DMS153 treated with DMSO at 0.1 percent for 48 hours (cell line): ENCODE data around the gene DCP1A.

Source experiments
- DNase-seq: peaks from one replicate; lab custom pipeline; 2025; ENCODE audit not compliant: unreplicated experiment; lab: John Stamatoyannopoulos, UW

DCP1A gene

GRCh38 chr3:53248161-53248560, 99.2 kb downstream of the DCP1A start:
- no peak for DNase-seq

GRCh38 chr3:53247619-53248018, 99.7 kb downstream of the DCP1A start:
- no peak for DNase-seq

DNA sequence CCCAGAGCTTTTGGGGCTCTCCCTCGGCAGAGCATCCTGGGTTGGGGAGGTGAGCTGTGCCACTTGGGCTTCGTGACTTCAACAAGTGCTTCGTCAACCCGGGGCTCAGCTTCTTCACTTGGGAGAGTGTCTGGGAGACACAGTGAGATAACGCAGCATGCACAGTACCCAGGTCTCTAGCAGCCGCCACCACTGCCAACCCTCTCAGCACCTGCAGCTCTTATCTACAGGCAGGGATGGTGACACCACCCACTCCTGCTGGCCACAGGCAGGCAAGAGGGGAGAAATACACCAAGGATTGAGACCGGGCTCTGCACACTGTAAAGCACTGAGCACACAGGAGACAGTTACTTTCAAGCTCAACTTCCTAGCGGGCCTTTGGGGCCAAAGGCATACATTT, 103.1 kb downstream of the DCP1A start:
- no peak for DNase-seq

- no peak for DNase-seq
Observed at GRCh38 chr3:53243785-53244184, 103.6 kb downstream of the DCP1A start.

GRCh38 chr3:53243165-53243564, 104.2 kb downstream of the DCP1A start:
- no peak for DNase-seq

DNA sequence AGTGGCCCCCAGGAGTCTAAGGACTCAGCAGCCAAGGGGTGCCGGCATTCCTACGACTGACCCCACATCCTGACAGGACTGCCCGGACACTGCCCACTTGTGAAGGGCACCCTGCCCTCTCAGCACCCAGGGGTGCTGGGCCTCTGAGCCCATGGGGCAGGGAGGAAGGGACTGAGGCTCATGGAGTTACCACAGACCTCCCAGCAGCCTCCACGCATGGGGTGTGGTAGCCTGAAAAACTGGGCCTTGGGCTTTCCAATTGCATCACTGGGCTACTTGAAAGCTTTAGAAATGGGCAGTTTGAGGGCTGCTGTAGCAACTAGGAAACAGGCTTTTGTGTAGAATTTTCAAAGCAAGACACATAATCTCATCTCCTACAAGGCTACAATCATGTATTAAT, 104.7 kb downstream of the DCP1A start:
- no peak for DNase-seq

DNA sequence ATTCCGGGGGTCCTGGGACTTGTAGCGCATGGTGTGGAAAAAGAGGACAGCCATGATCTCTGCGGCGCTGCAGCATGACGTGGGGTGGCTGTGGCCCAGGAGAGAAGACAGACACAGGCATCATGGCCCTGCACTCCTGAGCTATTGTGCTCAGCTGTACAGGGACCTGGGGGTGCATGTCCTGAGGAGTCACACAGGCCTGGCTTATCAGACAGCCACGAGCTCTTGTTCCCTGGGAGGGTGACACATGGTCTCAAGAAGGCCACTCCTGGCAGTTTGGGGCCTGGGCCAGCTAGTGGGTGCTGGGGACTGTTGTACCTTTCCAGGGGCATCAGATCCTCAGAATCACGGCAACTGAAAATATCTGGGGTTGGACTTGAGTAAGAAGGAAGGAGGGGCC, 105.2 kb downstream of the DCP1A start:
- DNase-seq = no peak

DNA sequence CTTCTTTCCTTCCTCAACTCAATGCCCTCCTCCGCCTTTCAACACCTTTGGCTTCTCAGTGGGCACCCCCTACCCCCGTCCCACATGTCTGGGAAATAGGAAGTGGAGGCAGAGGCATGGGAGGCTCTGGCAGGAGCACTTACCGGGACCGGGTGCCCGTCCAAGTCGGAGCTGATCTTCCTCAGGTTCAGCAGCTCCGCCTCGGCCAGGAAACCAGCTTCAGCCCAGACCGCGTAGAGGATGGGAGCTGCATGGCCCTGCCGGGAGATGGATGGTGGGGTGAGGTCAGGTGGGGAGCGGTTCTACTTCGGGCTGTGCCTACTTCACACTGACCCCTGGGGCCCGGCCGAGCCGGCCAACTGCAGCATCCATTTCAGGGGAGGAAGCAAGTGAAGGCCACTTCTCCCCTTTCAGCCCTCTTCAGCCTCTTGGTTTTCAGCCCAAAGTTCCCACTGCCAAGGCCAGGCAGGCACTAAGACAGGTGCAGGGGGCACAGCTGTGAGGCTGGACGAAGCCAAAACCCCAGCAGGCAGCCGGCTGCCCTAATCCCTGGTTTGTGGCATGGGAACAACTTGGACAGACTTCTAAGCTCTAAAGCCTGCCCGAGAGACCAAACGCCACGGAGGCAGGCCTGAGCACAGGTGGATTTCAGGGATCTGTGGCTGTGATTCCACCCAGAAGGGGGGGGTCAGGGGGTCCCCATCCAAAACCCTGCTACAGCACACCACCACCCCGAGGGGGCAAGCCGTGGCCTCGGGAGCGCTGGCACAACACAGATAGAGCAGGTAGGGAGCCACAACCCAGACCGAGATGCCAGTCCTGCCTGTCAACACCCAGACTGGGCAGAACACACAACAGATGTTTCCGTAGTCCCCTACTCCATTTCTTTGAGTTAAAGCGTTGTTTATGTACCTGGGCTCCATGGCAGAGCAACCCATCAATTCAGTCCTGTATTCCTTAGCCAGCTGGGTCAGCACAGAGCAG, 106.1 kb downstream of the DCP1A start:
- no peak for DNase-seq

GRCh38 chr3:53239800-53240199, 107.5 kb downstream of the DCP1A start:
- no peak for DNase-seq

DNA sequence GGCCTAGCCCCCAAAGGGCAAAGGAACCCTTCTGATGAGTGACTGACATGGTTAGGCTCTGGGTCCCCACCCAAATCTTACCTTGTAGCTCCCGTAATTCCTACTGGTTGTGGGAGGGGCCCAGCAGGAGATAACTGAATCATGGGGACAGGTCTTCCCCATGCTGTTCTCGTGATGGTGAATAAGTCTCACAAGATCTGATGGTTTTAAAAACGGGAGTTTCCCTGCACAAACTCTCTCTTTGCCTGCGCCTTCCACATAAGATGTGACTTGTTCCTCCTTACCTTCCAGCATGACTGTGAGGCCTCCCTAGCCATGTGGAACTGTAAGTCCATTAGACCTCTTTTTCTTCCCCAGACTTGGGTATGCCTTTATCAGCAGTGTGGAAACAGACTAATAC, 108.5 kb downstream of the DCP1A start:
- DNase-seq = no peak

- no peak for DNase-seq
Observed at GRCh38 chr3:53238051-53238850, 109.1 kb downstream of the DCP1A start.

DNA sequence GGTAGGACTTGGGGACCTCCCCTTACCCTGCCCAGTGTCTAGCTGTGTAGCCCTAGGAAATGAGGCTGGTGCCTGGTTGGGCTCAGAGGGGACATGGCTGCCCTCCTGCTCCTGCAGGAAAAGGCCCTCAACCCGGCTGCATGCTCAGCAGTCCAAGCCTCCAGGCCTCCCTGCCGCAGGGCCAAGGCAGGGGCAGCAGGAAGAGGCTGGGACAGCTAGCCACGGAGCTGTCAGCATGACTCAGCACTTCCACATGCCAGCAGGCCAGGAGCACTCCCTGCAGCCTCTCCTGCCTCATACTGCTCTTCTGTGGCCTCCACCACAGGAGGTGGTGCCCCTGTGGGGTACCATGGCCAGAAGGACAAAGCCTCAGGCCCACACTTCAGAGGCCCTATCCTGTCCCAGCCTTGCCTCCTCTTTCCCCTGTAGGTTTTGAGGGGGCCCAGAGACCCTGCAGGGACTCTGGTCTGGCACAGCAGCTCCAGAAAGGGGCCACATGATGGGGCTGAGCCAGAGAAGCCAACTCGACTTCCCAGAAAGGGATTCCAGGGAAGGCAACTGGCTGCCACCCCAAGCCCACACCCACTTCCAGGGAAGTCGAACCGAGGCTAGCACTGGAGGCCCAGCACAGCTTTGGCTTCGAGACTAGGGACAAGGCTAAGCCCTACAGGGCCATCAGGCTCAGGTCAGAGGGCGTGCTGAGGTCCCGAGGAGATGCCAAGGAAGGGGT, 111.1 kb downstream of the DCP1A start:
- DNase-seq = no peak

DNA sequence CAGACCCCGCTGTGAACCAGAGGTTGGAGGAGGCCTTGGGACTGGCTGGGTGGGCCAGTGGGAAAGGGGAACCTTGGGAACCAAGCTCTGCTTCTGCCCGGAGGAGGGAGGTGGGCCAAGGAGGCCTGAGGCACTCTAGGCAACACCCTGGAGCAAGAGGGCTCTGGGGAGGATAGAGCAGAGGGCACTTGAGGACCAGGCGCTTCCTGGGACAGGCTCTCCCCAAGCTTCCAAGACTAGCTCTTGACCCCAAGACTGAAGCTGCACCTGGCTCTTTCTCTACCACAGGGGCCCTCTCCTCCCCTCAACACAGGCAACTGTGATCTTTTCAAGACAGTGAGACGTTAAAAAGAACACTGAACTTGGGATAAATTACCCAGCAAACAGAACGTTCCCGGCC, 111.8 kb downstream of the DCP1A start:
- no peak for DNase-seq

GRCh38 chr3:53234841-53235232, 112.5 kb downstream of the DCP1A start:
- DNase-seq = no peak

DNA sequence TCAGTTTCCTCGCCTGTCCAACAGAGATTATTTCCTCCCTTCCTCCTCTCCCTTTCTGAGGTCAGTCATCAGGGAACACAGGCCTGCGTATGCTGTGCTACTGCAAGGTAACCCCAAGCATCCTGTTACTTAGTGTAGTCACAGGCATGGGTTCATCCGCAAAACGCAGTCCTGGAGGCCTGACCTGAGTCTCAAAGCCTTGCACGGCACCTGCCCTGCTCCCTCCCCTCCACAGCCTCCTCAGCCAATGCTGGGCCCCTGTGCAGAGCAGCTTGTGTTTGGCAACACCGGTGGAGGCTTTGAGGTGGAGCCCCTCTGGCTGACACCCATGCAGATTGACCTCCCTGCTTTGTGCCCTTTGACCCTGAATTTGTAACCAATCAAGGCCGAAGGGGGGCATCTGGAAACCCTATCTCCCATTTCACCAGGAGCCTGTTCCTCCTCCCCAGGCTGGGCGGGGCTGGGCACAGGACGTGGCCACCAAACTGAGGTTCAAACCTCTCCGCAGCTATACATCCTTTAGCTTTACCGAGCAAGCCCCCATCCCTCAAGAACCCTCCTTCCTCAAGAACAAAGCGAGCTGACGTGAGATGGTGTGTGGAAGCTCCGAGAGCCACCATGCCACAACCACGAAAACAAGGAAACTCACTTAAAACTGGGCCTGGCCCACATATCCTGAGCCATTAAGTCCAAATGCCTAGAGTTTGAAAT, 113.1 kb downstream of the DCP1A start:
- no peak for DNase-seq
